ENCODE data around the gene KCNT2.

The KCNT2 gene

GRCh38 chr1:196323869-196324268, 284.4 kb downstream of the KCNT2 start:
- Histone ChIP-seq H3K4me3 (ENCODE audit: low read depth, low read length) (no peak overlapping the region), H3K4me2 (ENCODE audit: low read length) (no peak overlapping the region), H3K9me3 (ENCODE audit: control insufficient read depth, low read length) (no peaks in the 10 kb centered on the region), H3K27ac (no peak overlapping the region), H3K36me3 (ENCODE audit: control insufficient read depth, insufficient read depth, low read length) (no peaks in the 10 kb centered on the region), H3K4me1 (no peaks in the 10 kb centered on the region), H3K79me2 (no peaks in the 10 kb centered on the region), H3K27me3 (ENCODE audit: control insufficient read depth, insufficient read depth, low read length) (no peaks in the 10 kb centered on the region), H3K9ac (no peak overlapping the region), H2AFZ (no peak overlapping the region)
- no peak for TF ChIP-seq CTCF (IDR thresholded peaks at IDR 0.05)

- no peaks in the 10 kb centered on the region for H3K9me3 ChIP-seq (ENCODE audit: control insufficient read depth, low read length)
- H3K4me1 ChIP-seq, result no peaks in the 10 kb centered on the region
- H3K27me3 ChIP-seq (ENCODE audit: control insufficient read depth, insufficient read depth, low read length), result no peaks in the 10 kb centered on the region
- no peak overlapping the region for H2AFZ ChIP-seq
- no peaks in the 10 kb centered on the region for H3K36me3 ChIP-seq (ENCODE audit: control insufficient read depth, insufficient read depth, low read length)
- H3K9ac ChIP-seq, result no peak overlapping the region
- H3K27ac ChIP-seq, result no peak overlapping the region
- no peaks in the 10 kb centered on the region for H3K79me2 ChIP-seq
- no peak overlapping the region for H3K4me3 ChIP-seq (ENCODE audit: low read depth, low read length)
- no peak overlapping the region for H3K4me2 ChIP-seq (ENCODE audit: low read length)
- no peak for TF ChIP-seq CTCF (IDR thresholded peaks at IDR 0.05)
Measured at GRCh38 chr1:196319301-196319700, 288.9 kb downstream of the KCNT2 start.

- no peaks in the 10 kb centered on the region for H3K36me3 ChIP-seq (ENCODE audit: control insufficient read depth, insufficient read depth, low read length)
- no peaks in the 10 kb centered on the region for H3K4me1 ChIP-seq
- H3K4me2 ChIP-seq (ENCODE audit: low read length), result no peak overlapping the region
- no peak for TF ChIP-seq CTCF (IDR thresholded peaks at IDR 0.05)
- no peak overlapping the region for H2AFZ ChIP-seq
- no peaks in the 10 kb centered on the region for H3K9me3 ChIP-seq (ENCODE audit: control insufficient read depth, low read length)
- H3K27me3 ChIP-seq (ENCODE audit: control insufficient read depth, insufficient read depth, low read length), result no peaks in the 10 kb centered on the region
- no peaks in the 10 kb centered on the region for H3K79me2 ChIP-seq
- no peak overlapping the region for H3K4me3 ChIP-seq (ENCODE audit: low read depth, low read length)
- H3K9ac ChIP-seq, result no peak overlapping the region
- no peak overlapping the region for H3K27ac ChIP-seq
Measured at GRCh38 chr1:196317535-196318522, 290.4 kb downstream of the KCNT2 start.

- H3K9ac ChIP-seq, result no peak overlapping the region
- no peaks in the 10 kb centered on the region for H3K27me3 ChIP-seq (ENCODE audit: control insufficient read depth, insufficient read depth, low read length)
- H3K79me2 ChIP-seq, result no peaks in the 10 kb centered on the region
- no peaks in the 10 kb centered on the region for H3K4me1 ChIP-seq
- H2AFZ ChIP-seq, result no peak overlapping the region
- H3K4me3 ChIP-seq (ENCODE audit: low read depth, low read length), result no peak overlapping the region
- H3K9me3 ChIP-seq (ENCODE audit: control insufficient read depth, low read length), result no peaks in the 10 kb centered on the region
- H3K4me2 ChIP-seq (ENCODE audit: low read length), result no peak overlapping the region
- no peak overlapping the region for H3K27ac ChIP-seq
- no peak for TF ChIP-seq CTCF (IDR thresholded peaks at IDR 0.05)
- H3K36me3 ChIP-seq (ENCODE audit: control insufficient read depth, insufficient read depth, low read length), result no peaks in the 10 kb centered on the region
Measured at GRCh38 chr1:196312739-196313138, 295.5 kb downstream of the KCNT2 start.

Data from parathyroid adenoma (tissue), 2 donors.